Measurements from ENCODE around the gene GAMT.

DNA sequence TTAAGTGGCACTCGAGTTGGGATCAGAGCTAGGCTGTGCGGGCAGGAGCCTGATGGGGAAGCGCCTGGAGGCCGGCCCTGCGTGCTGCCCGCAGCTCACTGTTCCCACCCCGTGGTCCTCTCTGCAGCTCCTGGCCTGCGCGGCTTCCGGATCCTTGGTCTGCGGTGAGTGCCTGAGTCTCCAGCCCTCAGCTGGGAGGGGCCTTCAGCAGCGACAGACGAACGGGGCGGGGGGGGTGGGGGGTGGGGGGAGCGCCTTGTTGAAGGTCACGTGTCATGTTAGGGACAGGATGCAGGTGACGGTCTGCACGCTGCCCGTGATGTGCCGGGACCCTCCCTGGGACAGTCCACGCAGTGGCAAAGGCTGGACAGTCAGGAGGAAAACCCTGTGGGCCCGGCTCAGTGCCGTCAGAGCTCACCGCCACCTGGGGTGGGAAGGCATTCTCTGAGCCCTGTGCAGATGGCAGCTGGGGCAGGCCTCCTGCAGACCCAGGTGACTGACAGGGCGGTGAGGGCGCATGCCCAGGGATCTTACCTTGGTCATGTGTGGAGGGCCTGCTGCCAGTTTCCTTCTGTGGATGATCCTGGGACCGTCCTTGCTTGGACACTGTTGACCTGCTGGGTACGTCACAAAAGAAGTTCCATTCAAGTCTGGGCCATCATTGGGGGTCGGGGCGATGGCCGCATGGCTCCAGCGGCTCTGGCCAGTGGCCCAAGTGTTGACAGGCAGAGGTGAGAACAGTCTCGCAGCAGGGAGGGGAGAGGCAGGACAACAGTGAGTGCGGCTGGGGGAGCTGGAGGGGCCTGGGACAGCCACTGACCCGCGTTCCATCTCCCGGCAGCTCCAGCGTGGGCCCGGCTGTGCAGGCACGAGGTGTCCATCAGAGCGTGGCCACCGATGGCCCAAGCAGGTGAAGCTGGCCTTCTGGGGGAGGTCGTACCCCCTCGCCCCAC, 13.4 kb downstream of the GAMT start:
- TF ChIP-seq POLR2A (IDR thresholded peaks at IDR 0.05; ENCODE audit: low read depth, low read length) (no peak), POLR2AphosphoS5 (IDR thresholded peaks at IDR 0.05; ENCODE audit: low read depth, low read length) (no peak), TAF1 (IDR thresholded peaks at IDR 0.05; ENCODE audit: borderline replicate concordance, low read depth, low read length) (no peak)
